HepG2 (cell line): ENCODE measurements around the gene ITIH3. TPM values are rescaled to one million over a fixed set of nuclear protein-coding genes. Genes with fewer than 3 reads are reported as not detected.

ENCODE experiments used
- MAFF ChIP-seq: IDR thresholded peaks from 2 replicates; pipeline ENCODE4 v1.6.1; 2011; ENCODE audit warnings: low read depth, low read length, improper control_type of control experiment
- MAFK ChIP-seq, 2 experiments: IDR thresholded peaks in 1 of 2; conservative IDR thresholded peaks in 1 of 2; 2 replicates each; pipeline ENCODE4 v1.6.1; 2011; ENCODE audit warnings: improper control_type of control experiment in 2 of 2, low read length in 2 of 2
- ZBTB34 ChIP-seq: sonication (generic); formaldehyde crosslinking; IDR thresholded peaks from 2 replicates; pipeline ENCODE4 v1.8.0; 2022; ENCODE audit warnings: mild to moderate bottlenecking, missing genetic modification reagents
- ZNF138 ChIP-seq: sonication (generic); formaldehyde crosslinking; IDR thresholded peaks from 2 replicates; pipeline ENCODE4 v1.5.0; 2020; ENCODE audit warnings: mild to moderate bottlenecking, low read depth, missing genetic modification reagents
- ZSCAN22 ChIP-seq: sonication (generic); formaldehyde crosslinking; IDR thresholded peaks from 2 replicates; pipeline ENCODE4 v1.4.0; 2020; ENCODE audit warnings: mild to moderate bottlenecking, missing genetic modification reagents
- polyA plus RNA-seq, 8 experiments: library from polyadenylated mRNA; depleted of rRNA in 3 of 8; stranded (reverse) in 7 of 8; unstranded in 1 of 8; fragments of >200 nt; fragmentation: Illumina TruSeq in 4 of 8; extraction: Trizol in 4 of 8; gene quantifications; 2 replicates each; pipeline versions ENCODE4 v1.2.1 to v1.2.3, GENCODE V29; 2011 to 2016; ENCODE audit warnings: low read depth in 4 of 8, missing spikeins in 1 of 8, mixed read lengths in 1 of 8; ENCODE audit not compliant: insufficient read depth in 1 of 8
- total RNA-seq, 5 experiments: library from RNA; depleted of rRNA; stranded (reverse); fragments of >200 nt; fragmentation: Illumina TruSeq; extraction: Trizol; gene quantifications; 2 replicates each; pipeline ENCODE4 v1.2.3, GENCODE V29; 2016; ENCODE audit warnings: low read depth in 1 of 5
- TF ChIP-seq, protein P1 (sequence below): sonication (generic); formaldehyde crosslinking; IDR thresholded peaks from 2 replicates; pipeline ENCODE4 v1.5.1; 2020; ENCODE audit warnings: mild to moderate bottlenecking, missing genetic modification reagents, moderate library complexity
- TF ChIP-seq, protein P2 (sequence below): IDR thresholded peaks from 2 replicates; pipeline ENCODE4 v1.6.1; 2016; ENCODE audit warnings: low read depth, borderline replicate concordance

Gene ITIH3
- total and polyA plus RNA-seq, 2 of the 13 experiments (the other 11 are each of a cell fraction or from before 2014, with no cell fraction given), result 105 to 632 TPM

DNA sequence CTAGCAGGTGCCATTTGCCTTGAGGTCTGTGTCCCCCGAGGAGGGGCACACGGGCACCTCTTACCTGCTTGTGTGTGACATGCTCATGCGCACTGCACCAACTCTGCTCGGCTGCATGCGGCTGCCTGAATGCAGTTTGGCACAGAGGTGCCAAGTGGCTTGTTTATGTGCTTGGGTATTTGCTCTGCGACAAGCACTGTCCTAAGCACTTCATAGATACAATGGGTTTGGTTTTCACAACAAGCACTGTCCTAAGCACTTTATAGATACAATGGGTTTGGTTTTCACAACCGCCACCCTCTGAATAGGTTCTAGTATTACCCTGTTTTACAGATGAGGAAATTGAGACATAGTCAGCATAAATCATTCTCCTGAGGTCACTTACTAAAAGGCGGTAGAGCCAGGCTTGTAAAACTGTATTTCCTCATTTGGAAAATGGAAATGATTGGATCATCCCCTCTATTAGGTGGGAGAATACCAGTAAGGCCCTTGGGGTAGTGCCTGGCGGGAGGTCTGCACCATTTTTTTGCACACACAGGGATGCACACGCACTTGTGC, 35.4 kb downstream of the ITIH3 start (continued):
- TF ChIP-seq, protein P1, sequence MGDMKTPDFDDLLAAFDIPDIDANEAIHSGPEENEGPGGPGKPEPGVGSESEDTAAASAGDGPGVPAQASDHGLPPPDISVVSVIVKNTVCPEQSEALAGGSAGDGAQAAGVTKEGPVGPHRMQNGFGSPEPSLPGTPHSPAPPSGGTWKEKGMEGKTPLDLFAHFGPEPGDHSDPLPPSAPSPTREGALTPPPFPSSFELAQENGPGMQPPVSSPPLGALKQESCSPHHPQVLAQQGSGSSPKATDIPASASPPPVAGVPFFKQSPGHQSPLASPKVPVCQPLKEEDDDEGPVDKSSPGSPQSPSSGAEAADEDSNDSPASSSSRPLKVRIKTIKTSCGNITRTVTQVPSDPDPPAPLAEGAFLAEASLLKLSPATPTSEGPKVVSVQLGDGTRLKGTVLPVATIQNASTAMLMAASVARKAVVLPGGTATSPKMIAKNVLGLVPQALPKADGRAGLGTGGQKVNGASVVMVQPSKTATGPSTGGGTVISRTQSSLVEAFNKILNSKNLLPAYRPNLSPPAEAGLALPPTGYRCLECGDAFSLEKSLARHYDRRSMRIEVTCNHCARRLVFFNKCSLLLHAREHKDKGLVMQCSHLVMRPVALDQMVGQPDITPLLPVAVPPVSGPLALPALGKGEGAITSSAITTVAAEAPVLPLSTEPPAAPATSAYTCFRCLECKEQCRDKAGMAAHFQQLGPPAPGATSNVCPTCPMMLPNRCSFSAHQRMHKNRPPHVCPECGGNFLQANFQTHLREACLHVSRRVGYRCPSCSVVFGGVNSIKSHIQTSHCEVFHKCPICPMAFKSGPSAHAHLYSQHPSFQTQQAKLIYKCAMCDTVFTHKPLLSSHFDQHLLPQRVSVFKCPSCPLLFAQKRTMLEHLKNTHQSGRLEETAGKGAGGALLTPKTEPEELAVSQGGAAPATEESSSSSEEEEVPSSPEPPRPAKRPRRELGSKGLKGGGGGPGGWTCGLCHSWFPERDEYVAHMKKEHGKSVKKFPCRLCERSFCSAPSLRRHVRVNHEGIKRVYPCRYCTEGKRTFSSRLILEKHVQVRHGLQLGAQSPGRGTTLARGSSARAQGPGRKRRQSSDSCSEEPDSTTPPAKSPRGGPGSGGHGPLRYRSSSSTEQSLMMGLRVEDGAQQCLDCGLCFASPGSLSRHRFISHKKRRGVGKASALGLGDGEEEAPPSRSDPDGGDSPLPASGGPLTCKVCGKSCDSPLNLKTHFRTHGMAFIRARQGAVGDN (CRISPR knock-in tag), result peak; percentile 45; the same call in 1 of the 2 replicates
- TF ChIP-seq ZNF138 (CRISPR knock-in tag) (no peak), MAFK (conservative IDR thresholded peaks at IDR 0.05 in 1 of 2, IDR thresholded peaks at IDR 0.05 in 1 of 2; ENCODE audit: low read length in 2 of 2) (peak; percentile 76 to 78), MAFF (peak; percentile 59), ZBTB34 (no peak), ZSCAN22 (CRISPR knock-in tag) (peak; percentile 74; the same call in 1 of the 2 replicates)
- TF ChIP-seq, protein P2, sequence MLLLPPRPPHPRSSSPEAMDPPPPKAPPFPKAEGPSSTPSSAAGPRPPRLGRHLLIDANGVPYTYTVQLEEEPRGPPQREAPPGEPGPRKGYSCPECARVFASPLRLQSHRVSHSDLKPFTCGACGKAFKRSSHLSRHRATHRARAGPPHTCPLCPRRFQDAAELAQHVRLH (CRISPR knock-in tag), result no peak
- TF ChIP-seq, all 625 proteins: peak for 5
